Vagina (tissue), 2 donors: ENCODE results near the gene CDC45.

ENCODE experiments used
- CTCF ChIP-seq, 3 experiments: fragments of 450-650 bp in 2 of 3; fragments of 200-600 bp in 1 of 3; sonication (generic) in 1 of 3; IDR thresholded peaks; one replicate each; pipeline ENCODE4 v1.5.1; 2017 to 2019; ENCODE audit warnings: antibody characterized with exemption in 3 of 3, mild to moderate bottlenecking in 2 of 3, moderate library complexity in 2 of 3
- POLR2A ChIP-seq, 2 donors: fragments of 450-650 bp; IDR thresholded peaks; one replicate each; pipeline ENCODE4 v1.6.1; 2017; ENCODE audit warnings: antibody characterized with exemption in 2 of 2, mild to moderate bottlenecking in 2 of 2, moderate library complexity in 2 of 2
- POLR2AphosphoS5 ChIP-seq, 2 donors: sonication (generic); formaldehyde crosslinking; IDR thresholded peaks; one replicate each; pipeline ENCODE4 v1.9.0; 2017; ENCODE audit warnings: antibody characterized with exemption in 2 of 2, mild to moderate bottlenecking in 2 of 2, low read depth in 1 of 2; ENCODE audit not compliant: insufficient read depth in 1 of 2

GRCh38 chr22:19488884-19489843 lies 9.4 kb downstream of the CDC45 start:
- no peak for TF ChIP-seq POLR2AphosphoS5 (IDR thresholded peaks at IDR 0.05; ENCODE audit: insufficient read depth in 1 of 2, low read depth in 1 of 2)
- TF ChIP-seq CTCF (IDR thresholded peaks at IDR 0.05) = no peak
- no peak for TF ChIP-seq POLR2A (IDR thresholded peaks at IDR 0.05)
